Calu3 (cell line): ENCODE results near the gene RETREG3. TPM values are rescaled to one million over a fixed set of nuclear protein-coding genes. Genes with fewer than 3 reads are reported as not detected.

Source experiments
- Bru-seq: library from RNA; stranded (reverse); fragments of 400-500 nt; gene quantifications from one replicate; lab custom pipeline; 2021; lab: Mats Ljungman, UMichigan
- BruChase-seq, 2 experiments: library from RNA; stranded (reverse); fragments of 400-500 nt; gene quantifications; one replicate each; lab custom pipeline; 2021; lab: Mats Ljungman, UMichigan
- BruUV-seq: library from RNA; stranded (reverse); fragments of 400-500 nt; replicated peaks from 2 replicates; lab custom pipeline; 2021; lab: Mats Ljungman, UMichigan
- CTCF ChIA-PET: fragments of 300-600 bp; sonication (Branson Sonifier 250); formaldehyde crosslinking; loops from one replicate; lab custom pipeline; 2022; ENCODE audit warnings: antibody characterized with exemption; lab: Charles Lee
- DNase-seq: peaks from one replicate; pipeline ENCODE4 v3.0.0; 2022
- H3K27ac Mint-ChIP-seq: one replicate; pipeline ENCODE4 v1.8.0; 2022; ENCODE audit warnings: mixed read lengths; ENCODE audit not compliant: unreplicated experiment
- H3K27me3 Mint-ChIP-seq: one replicate; pipeline ENCODE4 v1.8.0; 2022; ENCODE audit warnings: mixed read lengths; ENCODE audit not compliant: unreplicated experiment
- H3K36me3 Mint-ChIP-seq: one replicate; pipeline ENCODE4 v1.8.0; 2022; ENCODE audit warnings: mild to moderate bottlenecking, moderate library complexity, mixed read lengths; ENCODE audit not compliant: insufficient read depth, unreplicated experiment
- H3K4me1 Mint-ChIP-seq: one replicate; pipeline ENCODE4 v1.8.0; 2022; ENCODE audit warnings: mild to moderate bottlenecking, low read depth, mixed read lengths; ENCODE audit not compliant: unreplicated experiment
- H3K4me3 Mint-ChIP-seq: one replicate; pipeline ENCODE4 v1.8.0; 2022; ENCODE audit warnings: mild to moderate bottlenecking, low read depth, moderate library complexity, mixed read lengths; ENCODE audit not compliant: unreplicated experiment
- H3K9me3 Mint-ChIP-seq: one replicate; pipeline ENCODE4 v1.8.0; 2022; ENCODE audit warnings: low read depth, mixed read lengths; ENCODE audit not compliant: unreplicated experiment
- CTCF ChIP-seq: fragments of 200-600 bp; IDR thresholded peaks from one replicate; pipeline ENCODE4 v1.8.0; 2022; ENCODE audit warnings: antibody characterized with exemption; ENCODE audit not compliant: unreplicated experiment
- intact Hi-C: fragments of 100-400 bp; cut with micrococcal nuclease; formaldehyde crosslinking; loops from one replicate; pipeline ENCODE4 v1.10.0; 2022; ENCODE audit not compliant: unreplicated experiment
- long read RNA-seq: library from polyadenylated mRNA; stranded (forward); transcript quantifications from one replicate; pipeline ENCODE4 v2.0.0, GENCODE V29; 2022
- total RNA-seq: library from RNA; stranded (reverse); gene quantifications from 2 replicates; pipeline ENCODE4 v1.2.3, GENCODE V29; 2022

RETREG3 gene, protein sequence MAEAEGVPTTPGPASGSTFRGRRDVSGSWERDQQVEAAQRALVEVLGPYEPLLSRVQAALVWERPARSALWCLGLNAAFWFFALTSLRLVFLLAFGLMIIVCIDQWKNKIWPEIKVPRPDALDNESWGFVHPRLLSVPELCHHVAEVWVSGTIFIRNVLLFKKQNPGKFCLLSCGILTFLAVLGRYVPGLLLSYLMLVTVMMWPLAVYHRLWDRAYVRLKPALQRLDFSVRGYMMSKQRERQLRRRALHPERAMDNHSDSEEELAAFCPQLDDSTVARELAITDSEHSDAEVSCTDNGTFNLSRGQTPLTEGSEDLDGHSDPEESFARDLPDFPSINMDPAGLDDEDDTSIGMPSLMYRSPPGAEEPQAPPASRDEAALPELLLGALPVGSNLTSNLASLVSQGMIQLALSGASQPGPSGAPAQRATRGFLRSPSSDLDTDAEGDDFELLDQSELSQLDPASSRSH
- total RNA-seq, result 71.2 and 80.6 TPM in 2 replicates
- percentile 78 among the genes with signal in this experiment for Bru-seq, nascent RNA
- BruChase-seq, experiment 1, labeled RNA remaining after a 6-hour chase, result percentile 89 among the genes with signal in this experiment
- BruChase-seq, experiment 2, labeled RNA remaining after a 2-hour chase, result percentile 91 among the genes with signal in this experiment
- long read RNA-seq, transcript RETREG3-201 (9 exons, 3,759 nt), result major isoform, 16 of 58 reads
- long read RNA-seq, partial matches to known transcripts, result 3 of 58 reads
- long read RNA-seq, other reads (novel, unspliced or antisense), result 39 of 58 reads

DNA sequence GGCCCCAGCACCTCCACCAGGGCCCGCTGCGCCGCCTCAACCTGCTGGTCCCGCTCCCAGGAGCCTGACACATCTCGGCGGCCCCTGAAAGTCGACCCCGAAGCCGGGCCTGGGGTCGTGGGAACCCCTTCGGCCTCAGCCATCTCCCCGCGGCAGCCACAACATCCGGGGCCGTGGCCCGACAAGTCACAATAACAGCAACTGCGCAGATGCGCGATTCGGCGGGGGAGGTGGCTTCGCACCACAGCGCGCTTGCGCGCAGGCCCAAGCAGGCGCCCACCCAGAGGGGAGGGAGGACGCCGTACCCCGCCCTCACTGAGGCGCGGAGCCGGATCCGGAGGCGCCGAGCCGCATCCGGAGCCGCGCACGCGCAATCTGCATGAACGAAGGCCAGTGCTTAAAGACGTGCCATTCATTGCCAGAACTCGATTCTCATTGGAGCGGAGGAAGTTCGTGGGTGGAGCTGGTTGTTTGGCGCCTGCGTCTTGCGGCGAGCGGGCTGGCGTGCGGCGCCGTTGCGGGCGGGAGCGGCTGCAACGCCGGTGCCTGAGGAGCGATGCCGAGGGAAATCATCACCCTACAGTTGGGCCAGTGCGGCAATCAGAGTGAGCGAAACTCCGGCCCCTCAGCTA, at the start of gene RETREG3, which contains the start of gene TUBG1:
RETREG3 (minus strand) TSS at position 193 of the 632 bp plus-strand sequence; CDS start at position 143, 50 bp downstream.
TUBG1 (plus strand) TSS at position 502 of the 632 bp plus-strand sequence; CDS start at position 557, 55 bp downstream.
- Mint-ChIP-seq H3K9me3 (no peaks in the 10 kb centered on the region), H3K27me3 (no peaks in the 10 kb centered on the region), H3K27ac (peak within 1 kb of the TSS; percentile 75), H3K36me3 (peaks cover 44% of the 10 kb centered on the region), H3K4me1 (no peaks in the 10 kb centered on the region), H3K4me3 (peak within 1 kb of the TSS; percentile 88)
- TF ChIP-seq CTCF, result no peak
- CTCF ChIA-PET, result interaction anchor here (0.7 to 3.0 kb wide), 17 partner anchors 9 to 165 kb away, joined by 3 to 36 read pairs (median 5); partner anchors contain the start of genes CCR10, PLEKHH3, PSMC3IP and VPS25
- no TSS peak for BruUV-seq
- DNase-seq, result peak; percentile 100
- intact Hi-C loops, result loop anchor here (5.0 kb wide), 1 partner anchor 68 kb away; the partner anchor contains the start of gene PLEKHH3

- peaks cover 19% of the 10 kb centered on the region for H3K4me1 Mint-ChIP-seq
Measured at GRCh38 chr17:42657824-42658588, 48.8 kb upstream of the RETREG3 start.

GRCh38 chr17:42655528-42655927, 46.4 kb upstream of the RETREG3 start:
- TF ChIP-seq CTCF, result no peak
- Mint-ChIP-seq H3K36me3 (peaks cover 10% of the 10 kb centered on the region), H3K27ac (no peak overlapping the region), H3K9me3 (peaks cover 3% of the 10 kb centered on the region), H3K27me3 (peaks cover 10% of the 10 kb centered on the region), H3K4me1 (peaks cover 14% of the 10 kb centered on the region), H3K4me3 (no peak overlapping the region)
- intact Hi-C loops, result no loop called here
- CTCF ChIA-PET, result interaction anchor here (0.7 to 1.2 kb wide), 2 partner anchors 12 to 21 kb away, joined by 4 to 5 read pairs; no protein-coding TSS in a partner anchor
- no peak for DNase-seq
- no TSS peak for BruUV-seq

More at GRCh38 chr17:42657824-42658588, 48.8 kb upstream of the RETREG3 start:
- H3K36me3 Mint-ChIP-seq, result peaks cover 10% of the 10 kb centered on the region
- H3K27ac Mint-ChIP-seq, result peak overlapping the region; percentile 35
- peak overlapping the region; percentile 99 for H3K4me3 Mint-ChIP-seq
- BruUV-seq, result no TSS peak
- CTCF ChIA-PET, result interaction anchor here (1.0 to 1.4 kb wide), 3 partner anchors 11 to 19 kb away, joined by 3 read pairs; partner anchors contain the start of gene PLEKHH3
- TF ChIP-seq CTCF, result no peak
- peaks cover 10% of the 10 kb centered on the region for H3K27me3 Mint-ChIP-seq
- no peak for DNase-seq
- intact Hi-C loops, result no loop called here
- peaks cover 3% of the 10 kb centered on the region for H3K9me3 Mint-ChIP-seq
